VCaP (cell line): Measurements from ENCODE around the gene CALCR.

Source experiments
- H3K27ac ChIP-seq: fragments of 450-650 bp; 2 replicates; pipeline ENCODE4 v1.5.1; 2017
- CTCF ChIP-seq: fragments of 450-650 bp; conservative IDR thresholded peaks from 2 replicates; pipeline ENCODE4 v1.5.1; 2017; ENCODE audit warnings: mild to moderate bottlenecking, moderate library complexity

CALCR gene

DNA sequence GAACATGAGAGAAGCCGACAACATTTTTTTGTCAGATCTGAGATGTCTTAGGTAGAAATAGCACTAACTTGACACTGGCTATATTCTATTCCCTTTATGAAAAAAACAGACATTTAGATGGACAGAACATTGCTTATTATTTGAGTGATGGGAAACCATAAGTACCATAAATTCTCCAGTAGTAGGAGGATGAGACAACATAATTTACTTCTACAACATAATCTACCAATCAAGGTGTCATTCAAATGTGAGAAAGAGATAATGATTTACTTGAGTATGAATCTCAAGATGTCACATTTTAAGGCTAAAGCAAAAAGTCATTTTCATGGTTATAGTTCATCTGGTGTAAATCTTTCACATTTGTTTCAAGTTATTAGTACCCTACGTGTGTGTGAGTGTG lies 110.8 kb downstream of the CALCR start:
- TF ChIP-seq CTCF: no peak
- no peak overlapping the region for H3K27ac ChIP-seq

- H3K27ac ChIP-seq: no peak overlapping the region
- peak; percentile 40; the same call in 1 of the 2 replicates for TF ChIP-seq CTCF
These were observed 113.2 kb downstream of the CALCR start for GRCh38 chr7:93461350-93461749.

GRCh38 chr7:93453262-93453661 lies 121.3 kb downstream of the CALCR start:
- TF ChIP-seq CTCF: no peak
- H3K27ac ChIP-seq: no peak overlapping the region

DNA sequence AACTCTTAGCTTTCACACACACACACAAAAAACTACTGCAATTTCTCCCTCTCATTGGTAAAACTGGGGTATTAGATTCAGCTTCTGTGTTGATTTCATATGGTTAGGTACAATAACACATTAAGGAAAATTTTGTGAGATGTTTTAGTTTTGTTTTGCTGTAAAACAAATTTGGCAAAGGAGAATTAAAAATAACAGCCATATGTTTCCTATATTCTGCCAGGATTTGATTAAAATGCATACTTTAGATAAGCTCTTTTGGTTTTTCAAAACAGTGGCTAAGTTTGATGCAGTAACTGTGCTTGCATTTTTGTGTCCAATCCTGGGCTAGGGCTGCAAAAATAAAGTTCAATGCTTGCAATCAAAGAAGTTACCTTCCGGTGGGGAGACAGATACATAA lies 126.3 kb downstream of the CALCR start:
- TF ChIP-seq CTCF: no peak
- H3K27ac ChIP-seq: no peak overlapping the region

- no peak for TF ChIP-seq CTCF
- H3K27ac ChIP-seq: no peak overlapping the region
These were observed 127.0 kb downstream of the CALCR start for GRCh38 chr7:93447509-93447908.

GRCh38 chr7:93442478-93443224 lies 131.9 kb downstream of the CALCR start:
- no peak overlapping the region for H3K27ac ChIP-seq
- peak; percentile 82 for TF ChIP-seq CTCF

DNA sequence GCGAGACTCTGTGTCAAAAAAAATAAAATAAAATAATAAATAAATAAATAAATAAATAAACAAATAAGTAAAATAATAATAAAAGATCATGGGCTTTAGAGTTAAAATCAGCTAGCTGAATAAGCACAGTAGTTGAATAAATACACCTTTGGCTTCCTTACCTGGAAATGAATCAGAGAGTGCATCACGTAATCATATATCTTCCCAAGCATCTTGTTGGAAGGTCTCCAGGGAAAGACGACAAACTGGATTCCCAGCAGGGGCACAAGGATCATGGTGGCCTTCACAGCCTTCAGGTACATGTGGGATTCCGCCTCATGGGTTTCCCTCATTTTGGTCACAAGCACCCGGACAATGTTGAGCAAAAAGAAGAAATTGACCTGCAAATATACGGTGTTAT lies 138.7 kb downstream of the CALCR start:
- H3K27ac ChIP-seq: no peak overlapping the region
- TF ChIP-seq CTCF: no peak
